Measurements from ENCODE around the gene MAD1L1. TPM values are rescaled to one million over a fixed set of nuclear protein-coding genes. Genes with fewer than 3 reads are reported as not detected.

The MAD1L1 gene
- total RNA-seq, 1 experiment from 2014 or later, result 43.8 TPM

GRCh38 chr7:2104716-2105115, 128.0 kb downstream of the MAD1L1 start:
- H3K27me3 Mint-ChIP-seq (ENCODE audit: low read depth), result no peaks in the 10 kb centered on the region
- H3K36me3 Mint-ChIP-seq, result no peaks in the 10 kb centered on the region; the same call in none of the 2 replicates
- ATAC-seq (no peak), DNase-seq (ENCODE audit: low spot score) (no peak)
- no peaks in the 10 kb centered on the region for H3K9me3 Mint-ChIP-seq
- POLR2A ChIA-PET, result no interaction called here
- CTCF ChIA-PET, result interaction anchor here (0.7 to 1.6 kb wide), 4 partner anchors 41 to 90 kb away, joined by 3 to 4 read pairs (median 3); no protein-coding TSS in a partner anchor
- TF ChIP-seq ZNF121 (CRISPR knock-in tag; IDR thresholded peaks at IDR 0.05) (no peak), CBFB (CRISPR knock-in tag; IDR thresholded peaks at IDR 0.05; ENCODE audit: low read depth) (no peak), OVOL2 (CRISPR knock-in tag; IDR thresholded peaks at IDR 0.05; ENCODE audit: borderline replicate concordance) (no peak), ZNF281 (CRISPR knock-in tag; IDR thresholded peaks at IDR 0.05) (no peak)
- H3K4me1 Mint-ChIP-seq, result peaks cover 25% of the 10 kb centered on the region
- H3K27ac Mint-ChIP-seq, result peak overlapping the region; percentile 89
- no peak overlapping the region for H3K4me3 Mint-ChIP-seq

GRCh38 chr7:2104107-2104710, 128.5 kb downstream of the MAD1L1 start:
- ATAC-seq, result peak; percentile 68
- no peaks in the 10 kb centered on the region; the same call in none of the 2 replicates for H3K36me3 Mint-ChIP-seq
- H3K9me3 Mint-ChIP-seq, result no peaks in the 10 kb centered on the region
- H3K27ac Mint-ChIP-seq, result peak overlapping the region; percentile 60
- H3K27me3 Mint-ChIP-seq (ENCODE audit: low read depth), result no peaks in the 10 kb centered on the region
- H3K4me3 Mint-ChIP-seq, result no peak overlapping the region
- H3K4me1 Mint-ChIP-seq, result peaks cover 25% of the 10 kb centered on the region
- ChIA-PET POLR2A (no interaction called here), CTCF (interaction anchor here (0.7 to 1.6 kb wide), 3 partner anchors 40 to 91 kb away, joined by 3 to 4 read pairs (median 3); no protein-coding TSS in a partner anchor)
- DNase-seq (ENCODE audit: low spot score), result peak; percentile 90
- TF ChIP-seq ZNF138 (CRISPR knock-in tag; conservative IDR thresholded peaks at IDR 0.05), result no peak
- no peak for TF ChIP-seq ZMAT4 (CRISPR knock-in tag; IDR thresholded peaks at IDR 0.05)
- no peak for TF ChIP-seq NR1H2 (CRISPR knock-in tag; IDR thresholded peaks at IDR 0.05)
- no peak for TF ChIP-seq ZNF512 (CRISPR knock-in tag; IDR thresholded peaks at IDR 0.05; ENCODE audit: borderline replicate concordance)
- no peak for TF ChIP-seq FOXJ3 (CRISPR knock-in tag; IDR thresholded peaks at IDR 0.05; ENCODE audit: borderline replicate concordance)
- TF ChIP-seq ZNF232 (CRISPR knock-in tag; IDR thresholded peaks at IDR 0.05), result no peak
- no peak for TF ChIP-seq ZNF671 (CRISPR knock-in tag; IDR thresholded peaks at IDR 0.05)
- 0 out of 2 replicates have a peak, but pooled peaks have one; percentile 30 for TF ChIP-seq FOXK1 (CRISPR knock-in tag; IDR thresholded peaks at IDR 0.05)
- no peak for TF ChIP-seq USF2 (CRISPR knock-in tag; IDR thresholded peaks at IDR 0.05)
- no peak for TF ChIP-seq EMX1 (CRISPR knock-in tag; IDR thresholded peaks at IDR 0.05)
- TF ChIP-seq ZNF263 (CRISPR knock-in tag; IDR thresholded peaks at IDR 0.05; ENCODE audit: low read depth), result no peak
- no peak for TF ChIP-seq PRDM15 (CRISPR knock-in tag; IDR thresholded peaks at IDR 0.05)
- peak; percentile 96 for TF ChIP-seq GABPB1 (CRISPR knock-in tag; IDR thresholded peaks at IDR 0.05)
- TF ChIP-seq HMGA2 (CRISPR knock-in tag; IDR thresholded peaks at IDR 0.05), result no peak
- peak; percentile 45; the same call in 1 of the 2 replicates for TF ChIP-seq NFE2L1 (CRISPR knock-in tag; IDR thresholded peaks at IDR 0.05)
- TF ChIP-seq ZNF121 (CRISPR knock-in tag; IDR thresholded peaks at IDR 0.05), result no peak
- no peak for TF ChIP-seq TCF7 (CRISPR knock-in tag; IDR thresholded peaks at IDR 0.05; ENCODE audit: low read depth)
- TF ChIP-seq STAT6 (CRISPR knock-in tag; conservative IDR thresholded peaks at IDR 0.05; ENCODE audit: low read depth), result no peak
